Right ventricle myocardium inferior (tissue), 1 donor: ENCODE results near the gene DOCK1. TPM values are rescaled to one million over a fixed set of nuclear protein-coding genes. Genes with fewer than 3 reads are reported as not detected.

Experiments used
- total RNA-seq: library from RNA; stranded (reverse); fragmentation: NEBNext Ultra II Directional; extraction: Animal tissue kit (Norgen Biotek cat#: 25700); gene quantifications from one replicate; pipeline ENCODE4 v1.2.1, GENCODE V29; 2021
- donor health status: DM: no; HTN: yes; CAD: no; lungs with severe emphysema.

The DOCK1 gene
- total RNA-seq, 1 donor from 2014 or later, result 16.8 TPM

Other genes starting within 250 kb of the DOCK1 start
- gene C10orf90, start 234.7 kb upstream of the DOCK1 start, total RNA-seq, result not detected